Urothelium cell line (cell line): ENCODE data around the gene UNC50.

ENCODE experiments used
- DNase-seq: peaks from one replicate; pipeline ENCODE4 v3.0.0; 2011; ENCODE audit warnings: low spot score, mixed read lengths
- FAIRE-seq: peaks from 2 replicates; lab custom pipeline; 2011; peaks lifted over from hg19 to GRCh38; lab: Jason Lieb, UNC

Gene UNC50, protein sequence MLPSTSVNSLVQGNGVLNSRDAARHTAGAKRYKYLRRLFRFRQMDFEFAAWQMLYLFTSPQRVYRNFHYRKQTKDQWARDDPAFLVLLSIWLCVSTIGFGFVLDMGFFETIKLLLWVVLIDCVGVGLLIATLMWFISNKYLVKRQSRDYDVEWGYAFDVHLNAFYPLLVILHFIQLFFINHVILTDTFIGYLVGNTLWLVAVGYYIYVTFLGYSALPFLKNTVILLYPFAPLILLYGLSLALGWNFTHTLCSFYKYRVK

DNA sequence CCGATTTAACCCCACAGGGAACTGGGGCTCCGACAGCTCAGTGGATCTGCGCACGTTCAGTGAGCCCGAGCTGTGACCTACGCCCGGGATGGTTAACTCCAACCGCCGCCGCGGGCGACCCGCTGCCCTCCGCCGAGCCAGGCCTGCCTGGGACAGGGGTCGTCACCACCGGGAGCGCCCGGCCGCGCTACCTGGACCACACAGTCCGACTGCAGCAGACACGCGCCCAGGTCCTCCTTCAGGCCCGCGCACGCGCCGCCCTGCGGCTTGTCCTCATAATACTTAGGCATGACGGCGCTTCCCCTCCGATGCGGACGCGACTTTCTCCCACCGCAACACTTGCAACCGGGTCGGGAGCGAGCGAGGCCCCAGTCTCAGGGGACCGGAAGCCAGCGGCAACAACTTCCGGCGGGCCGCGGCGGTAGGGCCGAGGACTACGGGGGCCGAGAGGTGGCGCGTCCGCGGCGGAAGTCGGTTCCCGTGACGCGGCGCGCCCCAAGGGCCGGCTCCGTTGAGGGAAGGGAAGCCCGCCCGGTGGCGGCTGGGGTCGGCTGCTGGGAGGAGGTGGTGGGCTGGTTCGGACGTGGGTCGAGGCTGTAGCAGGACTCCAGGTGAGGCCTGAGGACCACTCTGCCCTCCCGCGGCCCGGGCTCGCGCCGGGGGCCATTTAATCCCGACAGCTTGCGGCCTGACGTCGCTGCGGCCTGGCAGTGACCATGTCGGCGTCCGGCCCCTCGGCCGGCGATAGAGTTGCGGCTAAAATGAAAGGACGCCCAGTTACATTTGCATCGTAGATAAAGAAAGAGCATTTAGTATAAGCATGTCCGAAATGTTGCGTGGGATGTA is at the start of gene UNC50, which contains the start of gene COA5:
Gene UNC50 (plus strand): TSS at position 474 of the 846 bp plus-strand sequence. CDS start 1,171 bp downstream, outside the sequence.
Gene COA5 (minus strand): TSS at position 397 of the 846 bp plus-strand sequence. CDS start 107 bp downstream, at position 290.
- DNase-seq = peak; percentile 98
- peak; percentile 68 for FAIRE-seq

DNA sequence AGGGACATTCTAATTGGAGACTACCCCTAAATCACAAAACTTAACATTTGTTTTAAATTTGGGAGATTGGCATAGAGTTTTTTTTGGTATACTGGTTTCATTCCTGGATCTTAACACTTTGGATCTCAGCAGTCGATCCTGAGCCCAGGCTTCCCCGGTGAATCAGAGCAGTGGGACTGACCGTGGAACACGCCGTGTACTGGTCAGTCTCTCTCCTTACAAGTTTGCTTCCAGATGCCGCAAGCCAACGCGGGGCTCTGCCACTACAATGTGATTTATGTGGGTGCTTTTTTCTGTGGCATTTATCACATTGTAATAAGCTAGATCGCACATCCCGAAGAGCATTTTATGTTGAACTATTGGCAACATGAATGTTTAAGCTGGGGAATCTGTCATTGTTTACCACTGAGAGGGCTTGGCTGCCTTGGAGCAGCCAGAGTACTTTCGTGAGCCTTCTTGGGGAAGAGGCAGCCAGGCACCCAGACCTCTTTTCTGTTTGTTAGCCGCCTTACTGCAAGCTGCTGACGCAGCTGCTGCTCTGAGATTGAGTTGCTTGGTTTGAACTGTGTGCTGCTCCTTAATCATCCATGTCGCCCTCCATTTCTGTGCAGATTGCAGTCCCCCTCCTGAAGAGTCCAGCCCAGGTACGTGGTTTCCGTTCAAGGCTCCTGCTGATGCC is 49.4 kb upstream of the UNC50 start:
- no peak for FAIRE-seq

DNA sequence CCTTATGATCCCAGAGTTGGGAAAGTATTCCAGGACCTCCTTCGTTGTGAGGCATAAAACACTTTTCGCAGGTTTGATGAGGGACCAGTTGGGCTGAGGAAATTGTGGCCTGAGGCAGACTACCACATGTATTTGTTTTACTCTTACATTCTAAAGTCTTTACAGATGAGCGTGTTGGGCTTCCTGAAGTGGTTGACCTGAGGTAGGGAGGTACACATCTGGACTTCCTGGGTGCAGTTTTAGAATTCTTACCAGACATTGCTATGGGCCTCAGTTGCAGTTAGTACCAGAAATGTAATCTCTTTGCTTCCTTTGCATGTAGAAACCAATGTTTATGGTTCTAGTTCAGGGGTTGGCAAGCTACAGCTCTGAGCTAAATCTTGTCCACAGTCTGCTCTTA is 48.8 kb upstream of the UNC50 start:
- FAIRE-seq (no peak), DNase-seq (no peak)

More for the DNA sequence above, 49.4 kb upstream of the UNC50 start:
- no peak for DNase-seq

DNA sequence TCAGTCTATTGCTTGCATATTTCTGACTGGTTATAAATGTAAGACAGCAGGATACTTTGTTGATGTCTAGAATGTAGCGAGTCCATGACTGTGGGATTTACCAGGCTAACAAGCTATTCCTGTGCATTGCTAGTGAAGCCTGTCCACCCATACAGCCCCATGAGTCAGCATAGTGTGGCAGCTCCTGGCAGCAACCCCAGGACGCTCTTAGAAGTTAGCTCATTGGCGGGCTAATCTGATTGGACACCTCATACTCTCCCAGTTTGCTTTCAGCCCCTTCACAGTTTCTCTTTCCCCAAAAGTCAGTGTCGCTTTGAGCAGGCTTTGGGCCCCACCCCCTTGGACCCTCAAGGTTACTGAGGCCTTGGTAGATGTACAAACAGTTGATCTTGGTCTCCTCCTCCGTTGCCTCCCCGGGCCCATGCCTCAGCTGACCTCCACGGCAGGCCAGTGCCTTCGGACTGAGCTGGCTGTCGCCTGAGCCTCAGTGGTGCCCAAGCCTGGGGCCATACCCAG is 48.1 kb upstream of the UNC50 start:
- DNase-seq (peak; percentile 46), FAIRE-seq (no peak)

DNA sequence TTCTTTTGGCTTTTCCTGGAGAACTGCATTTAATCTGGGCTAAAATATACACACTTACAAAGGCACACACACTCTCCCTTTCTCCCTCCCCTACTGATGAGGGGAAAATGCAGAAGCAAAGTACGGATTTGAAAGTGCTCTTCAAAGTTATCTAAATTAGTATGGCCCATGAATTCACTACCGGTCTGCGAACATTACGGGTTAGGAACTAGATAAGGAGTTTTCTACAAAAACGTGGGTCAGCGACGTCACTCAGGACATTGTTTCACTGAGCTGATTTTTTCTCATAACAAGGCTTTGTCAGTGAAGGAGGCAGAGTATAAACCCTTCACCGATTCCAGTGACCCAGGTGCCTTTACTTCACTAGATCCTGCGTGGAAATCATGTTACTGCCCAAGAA is 47.4 kb upstream of the UNC50 start:
- DNase-seq = no peak
- no peak for FAIRE-seq

DNA sequence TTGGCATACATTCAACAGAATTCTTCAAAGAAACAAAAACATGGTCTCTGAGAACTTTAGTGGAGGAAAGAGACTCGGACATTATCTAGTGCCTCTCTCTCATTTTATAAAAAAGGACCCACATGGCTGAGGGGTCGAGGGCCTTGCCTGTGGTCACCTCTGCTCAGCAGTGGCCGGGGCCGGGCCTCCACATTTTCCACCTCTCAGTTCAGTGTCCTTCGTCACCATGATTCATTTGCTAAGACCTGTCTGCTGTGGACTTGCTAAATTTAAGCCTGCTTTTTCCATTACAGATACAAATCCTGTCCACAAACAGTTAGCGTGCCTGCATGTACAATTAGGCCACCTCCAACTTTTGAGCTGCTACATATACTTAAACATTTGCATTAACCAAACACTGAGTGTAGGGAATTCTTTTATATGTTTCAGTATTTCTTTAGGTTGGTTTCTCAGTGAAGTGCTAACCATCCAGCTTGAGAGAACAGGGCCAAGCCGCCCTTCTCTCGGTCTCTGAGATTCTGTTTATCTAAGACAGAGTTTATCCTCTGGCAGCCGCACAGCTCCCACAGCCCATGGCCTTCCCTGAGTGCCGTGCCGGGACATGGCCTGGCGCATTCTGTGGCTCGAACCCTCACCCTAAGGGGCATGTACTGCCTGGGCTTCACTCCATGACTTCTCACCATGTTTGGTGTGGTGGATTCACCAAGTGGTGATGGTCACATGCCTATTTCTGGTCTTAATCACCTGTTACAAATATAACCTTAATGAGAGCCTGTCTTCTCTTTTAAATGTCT is 46.3 kb upstream of the UNC50 start:
- DNase-seq = no peak
- FAIRE-seq = no peak

DNA sequence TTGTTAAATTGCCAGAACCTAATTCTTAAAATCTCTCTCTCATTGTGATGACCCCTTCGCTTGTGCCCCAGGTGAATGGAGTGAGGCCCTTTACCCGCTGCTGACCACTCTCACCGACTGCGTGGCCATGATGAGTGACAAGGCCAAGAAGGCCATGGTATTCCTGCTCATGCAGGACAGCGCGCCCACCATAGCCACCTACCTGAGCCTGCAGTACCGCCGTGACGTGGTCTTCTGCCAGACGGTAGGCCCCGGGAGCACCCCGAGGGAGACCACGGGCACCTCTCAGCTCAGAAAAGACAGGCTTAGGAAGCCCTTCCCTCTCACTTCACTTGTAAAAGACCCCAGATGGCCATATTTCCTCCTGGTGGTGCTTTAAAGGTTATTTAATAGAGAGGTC is 45.0 kb upstream of the UNC50 start:
- FAIRE-seq = no peak
- no peak for DNase-seq

DNA sequence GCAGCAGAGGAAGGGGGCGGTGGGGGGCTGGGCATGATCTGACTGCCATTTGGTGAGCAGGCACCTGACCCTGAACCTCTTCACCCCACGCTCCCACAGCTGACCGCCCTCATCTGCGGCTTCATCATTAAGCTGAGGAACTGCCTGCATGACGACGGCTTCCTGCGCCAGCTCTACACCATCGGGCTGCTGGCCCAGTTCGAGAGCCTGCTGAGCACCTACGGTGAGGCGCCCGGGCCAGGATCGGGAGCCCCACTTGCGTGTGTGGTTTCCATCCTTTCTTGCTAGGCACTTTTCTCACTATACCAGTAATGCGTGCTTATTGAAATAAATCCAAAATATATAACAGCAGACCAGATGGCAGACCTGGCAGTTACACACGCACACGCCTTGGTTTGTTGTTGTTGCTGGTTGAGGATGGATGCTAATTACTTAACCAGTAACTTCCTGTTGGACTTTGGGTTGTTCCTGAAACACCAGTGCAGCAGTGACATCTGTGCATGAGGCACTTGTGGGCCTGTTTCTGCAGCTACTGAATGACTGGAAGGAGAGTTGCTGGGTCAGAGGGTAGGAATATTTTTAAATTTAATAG is 43.8 kb upstream of the UNC50 start:
- FAIRE-seq (no peak), DNase-seq (no peak)

DNA sequence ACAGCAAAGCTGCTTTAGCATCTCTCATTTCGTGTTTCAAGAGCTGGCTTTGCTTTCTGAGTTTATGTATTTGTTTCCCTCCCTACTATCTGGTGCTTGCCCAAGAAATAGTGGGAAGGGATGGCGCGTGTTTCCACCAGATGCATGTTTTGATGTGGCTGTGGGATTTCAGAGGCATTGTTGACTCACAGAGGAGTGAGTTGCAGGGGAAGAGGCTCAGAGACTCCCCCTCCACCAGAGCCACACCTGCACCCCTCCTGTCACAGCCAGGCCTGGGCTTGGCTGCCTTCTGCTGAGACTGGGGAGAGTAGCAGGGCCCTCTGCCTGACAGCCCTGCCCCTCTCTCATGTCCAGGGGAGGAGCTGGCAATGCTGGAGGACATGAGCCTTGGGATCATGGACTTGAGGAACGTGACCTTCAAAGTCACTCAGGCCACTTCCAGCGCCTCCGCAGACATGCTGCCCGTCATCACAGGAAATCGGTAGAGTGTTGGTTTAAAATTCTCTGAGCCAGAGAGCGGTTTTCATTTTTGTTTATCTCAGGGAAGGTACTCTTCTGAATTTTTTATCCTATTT is 43.0 kb upstream of the UNC50 start:
- no peak for FAIRE-seq
- DNase-seq = no peak

DNA sequence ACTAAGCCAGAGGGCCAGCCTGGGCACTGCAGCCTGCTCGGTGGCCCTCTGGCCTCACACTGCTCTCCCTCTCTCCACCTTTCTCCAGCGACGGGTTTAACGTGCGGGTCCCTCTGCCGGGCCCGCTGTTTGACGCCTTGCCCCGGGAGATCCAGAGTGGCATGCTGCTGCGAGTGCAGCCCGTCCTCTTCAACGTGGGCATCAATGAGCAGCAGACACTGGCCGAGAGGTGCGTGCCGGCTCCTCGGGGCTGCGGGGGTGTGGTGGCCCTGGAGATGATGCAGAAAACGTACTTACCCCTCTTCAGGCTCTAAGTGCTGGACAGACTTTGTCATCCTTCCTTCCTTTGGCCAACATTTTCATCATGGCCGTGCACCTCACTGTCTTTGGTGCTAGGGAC is 42.4 kb upstream of the UNC50 start:
- no peak for DNase-seq
- FAIRE-seq = no peak

DNA sequence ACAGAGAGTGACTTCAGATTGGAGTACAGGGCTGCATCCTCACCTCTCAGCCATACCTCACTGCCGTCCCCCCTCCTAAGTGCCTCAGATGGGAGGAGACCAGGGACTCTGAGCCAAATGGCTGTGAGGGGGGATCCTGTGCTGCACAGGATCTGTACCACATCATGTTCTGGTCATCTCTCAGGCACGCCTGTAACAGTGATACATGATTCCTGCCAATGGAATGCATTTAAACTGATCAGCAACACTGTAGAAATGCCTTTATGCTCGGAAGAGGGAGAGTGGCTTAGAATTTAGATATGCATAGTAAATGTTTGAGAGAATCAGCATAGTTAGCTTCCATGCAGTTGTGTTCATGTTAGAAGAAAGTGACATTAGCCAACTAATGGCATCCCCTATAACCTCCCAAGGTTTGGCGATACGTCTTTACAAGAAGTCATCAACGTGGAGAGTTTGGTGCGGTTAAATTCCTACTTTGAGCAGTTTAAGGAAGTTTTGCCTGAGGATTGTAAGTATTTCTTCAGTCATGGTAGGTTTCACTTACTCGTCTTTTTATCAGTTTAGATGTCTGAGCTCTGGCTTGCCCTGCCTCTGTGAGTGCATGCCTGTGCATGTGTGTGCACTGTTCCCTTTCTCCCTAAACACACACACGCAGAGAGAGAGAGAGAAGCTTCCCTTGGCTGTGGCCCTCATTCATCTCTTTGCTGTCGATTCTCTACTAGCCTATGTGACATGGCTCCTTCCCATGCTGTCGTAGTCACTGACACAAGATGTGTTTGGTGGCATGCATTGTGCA is 40.0 kb upstream of the UNC50 start:
- peak; percentile 94 for FAIRE-seq
- no peak for DNase-seq

DNA sequence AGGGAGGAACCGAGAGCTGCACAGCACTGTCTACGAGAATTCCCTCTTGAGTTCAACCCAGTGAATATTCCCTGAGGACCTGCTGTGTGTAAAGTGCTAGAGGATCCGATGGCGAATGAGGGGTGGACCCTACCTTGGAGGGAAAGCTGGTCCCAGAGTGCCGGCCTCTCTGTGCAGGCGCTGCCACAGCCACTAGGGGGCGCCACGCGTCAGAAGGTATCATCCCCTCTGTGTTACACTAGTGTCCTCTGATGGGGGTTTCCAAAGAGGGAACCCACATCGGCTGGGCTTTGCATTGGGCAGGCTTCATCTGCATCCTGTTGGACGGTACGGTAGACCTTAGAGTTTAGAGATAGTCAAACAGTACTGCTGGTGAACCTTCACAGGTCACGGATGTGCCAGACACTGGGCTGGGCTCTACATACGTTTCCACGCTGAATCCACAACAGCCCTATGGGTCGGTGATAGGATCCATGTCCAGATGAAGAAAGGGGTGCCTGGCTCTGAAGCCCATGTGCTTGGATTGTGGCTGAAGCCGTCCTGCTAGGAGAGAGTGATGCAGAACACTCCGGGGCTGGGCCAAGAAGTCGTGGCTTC is 39.1 kb upstream of the UNC50 start:
- DNase-seq (peak; percentile 83), FAIRE-seq (peak; percentile 74)

DNA sequence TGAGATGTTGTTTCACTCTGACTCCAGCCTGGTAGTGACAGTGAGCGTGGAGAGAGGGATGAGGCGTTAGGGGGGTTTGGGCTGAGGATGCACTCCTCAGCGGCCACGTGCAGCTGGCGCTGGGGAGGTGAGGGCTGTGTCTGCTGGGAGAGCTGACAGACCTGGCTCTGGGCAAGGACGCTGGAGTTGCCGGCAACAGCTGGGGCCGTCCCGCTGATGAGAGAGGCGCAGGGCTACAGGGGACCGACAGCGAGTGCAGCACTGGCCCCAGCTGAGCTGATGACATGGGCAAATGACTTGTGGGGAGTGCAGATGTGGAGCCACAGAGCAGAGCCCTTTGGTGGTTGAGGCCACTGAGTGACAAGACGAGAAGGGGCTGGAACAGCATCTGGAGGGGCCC is 38.5 kb upstream of the UNC50 start:
- FAIRE-seq (peak; percentile 42), DNase-seq (no peak)

DNA sequence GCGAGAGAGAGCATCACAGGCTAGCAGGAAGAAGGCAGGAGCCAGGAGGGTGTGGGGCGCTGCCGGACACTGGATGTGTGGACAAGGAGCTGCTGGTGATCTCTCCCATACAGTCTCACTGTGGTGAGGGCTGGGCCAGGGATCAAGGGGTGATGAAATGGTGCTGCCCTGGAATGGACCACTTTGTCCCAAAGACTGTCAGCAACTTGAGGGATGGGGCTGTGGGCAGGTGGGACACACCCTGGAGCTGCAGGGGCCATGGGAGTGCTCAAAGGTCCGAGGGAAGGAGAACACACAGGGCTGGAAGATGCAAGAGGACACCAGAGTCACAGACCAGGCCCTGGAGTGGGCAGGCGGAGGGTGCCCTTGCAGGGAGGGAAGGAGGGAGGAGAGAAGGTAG is 38.0 kb upstream of the UNC50 start:
- FAIRE-seq = no peak

DNA sequence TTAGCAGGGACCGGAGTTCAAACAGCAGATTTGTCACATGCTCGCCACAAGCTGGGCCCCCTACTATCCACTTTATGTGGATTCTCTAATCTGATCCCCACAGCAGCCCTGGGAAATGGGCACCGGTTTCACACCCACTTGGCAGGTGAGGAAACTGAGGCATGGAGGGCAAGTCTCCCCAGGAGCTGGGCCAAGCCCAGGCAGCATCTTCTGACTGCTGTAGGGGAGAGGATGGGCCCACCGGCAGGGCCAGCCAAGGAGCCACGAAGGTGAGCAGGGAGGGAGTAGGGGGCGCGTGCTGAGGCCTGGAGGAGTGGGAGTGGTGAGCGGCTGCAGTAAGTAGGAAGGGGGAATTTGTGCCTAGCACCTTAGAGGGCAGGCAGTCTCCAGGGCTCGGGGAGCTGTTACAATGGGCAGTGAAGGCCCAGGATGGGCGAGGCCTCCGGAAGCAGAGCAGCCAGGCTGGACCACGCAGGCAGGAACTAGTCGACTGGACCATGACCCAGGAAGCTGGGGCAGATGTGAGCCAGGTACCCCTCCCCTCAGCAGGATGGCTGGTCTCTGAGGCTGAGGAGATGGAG is 37.2 kb upstream of the UNC50 start:
- DNase-seq (no peak), FAIRE-seq (no peak)

More for the DNA sequence above, 38.0 kb upstream of the UNC50 start:
- no peak for DNase-seq

DNA sequence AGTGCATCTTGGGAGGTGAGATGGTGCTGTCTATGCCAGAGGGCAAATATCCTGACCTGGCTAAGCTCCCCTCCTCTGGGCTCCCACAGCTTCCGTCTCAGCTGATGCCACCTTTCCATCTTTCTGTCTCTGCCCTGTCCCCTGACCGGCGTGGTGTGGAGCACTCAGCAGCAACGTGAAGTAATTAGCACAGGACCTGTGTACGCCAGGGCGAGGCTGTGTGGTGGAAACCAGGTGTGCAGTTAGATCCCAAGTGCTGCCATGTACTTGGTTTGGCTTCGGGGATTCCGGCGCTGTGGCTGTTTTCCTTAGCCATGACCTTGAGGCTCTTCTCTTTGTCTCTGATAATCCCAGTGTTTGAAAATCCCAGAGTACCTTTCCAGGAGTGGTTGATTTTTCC is 36.6 kb upstream of the UNC50 start:
- DNase-seq (no peak), FAIRE-seq (no peak)

DNA sequence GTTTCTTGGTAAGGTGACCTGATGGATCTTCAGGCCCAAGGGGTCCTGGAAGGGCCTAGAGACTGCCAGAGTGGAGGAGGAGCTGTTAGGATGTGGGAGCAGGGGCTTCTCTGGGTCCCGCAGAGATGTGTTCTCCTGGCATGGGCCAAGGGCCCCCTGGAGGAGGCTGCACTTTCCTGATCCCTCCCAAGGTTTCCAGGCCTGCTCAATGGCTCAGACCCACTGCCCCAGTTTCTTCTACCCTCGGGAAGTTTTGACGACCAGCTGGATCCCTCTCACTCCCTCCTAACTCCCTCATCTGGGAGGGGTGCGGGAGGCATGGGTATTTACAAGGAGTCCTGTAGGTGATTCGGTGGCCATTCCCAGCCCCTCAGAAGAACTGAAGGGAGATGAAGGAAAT is 36.2 kb upstream of the UNC50 start:
- DNase-seq (no peak), FAIRE-seq (no peak)

DNA sequence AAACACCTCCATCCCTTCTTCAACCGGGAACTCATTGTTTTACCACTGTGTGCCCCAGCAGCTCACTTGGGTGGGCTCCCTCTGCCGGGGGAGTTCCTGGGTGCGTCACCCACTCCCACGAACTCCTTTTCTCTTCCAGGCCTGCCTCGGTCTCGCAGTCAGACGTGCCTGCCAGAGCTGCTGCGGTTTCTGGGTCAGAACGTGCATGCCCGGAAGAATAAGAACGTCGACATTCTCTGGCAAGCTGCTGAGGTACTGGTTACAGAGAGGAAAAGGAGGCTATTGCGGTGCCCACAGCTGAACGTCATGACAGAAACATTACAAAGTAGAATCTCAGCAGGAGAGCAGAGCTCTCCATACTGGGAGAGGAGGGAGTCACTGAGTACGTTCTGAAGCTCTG is 35.7 kb upstream of the UNC50 start:
- DNase-seq (no peak), FAIRE-seq (no peak)
